ENCODE results near the gene KDM3A.

DNA sequence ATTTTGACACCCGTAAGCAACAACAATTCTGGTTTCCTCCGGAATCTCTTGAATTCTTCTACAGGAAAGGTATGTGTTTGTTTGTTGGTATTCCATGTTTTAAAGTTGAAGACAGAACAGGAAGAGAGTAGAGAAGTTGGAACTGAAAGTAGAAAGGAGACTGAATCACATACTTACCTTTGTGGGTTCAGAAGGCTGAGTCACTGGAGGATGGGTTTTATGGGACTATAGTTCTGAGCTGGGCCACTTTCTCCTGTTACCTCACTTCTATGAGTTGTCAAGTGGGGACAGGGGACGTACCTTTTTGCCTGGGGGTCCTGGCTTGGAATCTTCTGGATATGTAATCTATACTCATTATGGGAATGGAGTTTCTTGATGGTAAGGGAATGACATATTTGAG is 40.9 kb downstream of the KDM3A start:
- TF ChIP-seq ZNF311 (tag by site-specific recombination; IDR thresholded peaks at IDR 0.05; ENCODE audit: borderline replicate concordance): no peak
- no peak for TF ChIP-seq KLF1 (tag by site-specific recombination; IDR thresholded peaks at IDR 0.05)
- TF ChIP-seq, protein P1, sequence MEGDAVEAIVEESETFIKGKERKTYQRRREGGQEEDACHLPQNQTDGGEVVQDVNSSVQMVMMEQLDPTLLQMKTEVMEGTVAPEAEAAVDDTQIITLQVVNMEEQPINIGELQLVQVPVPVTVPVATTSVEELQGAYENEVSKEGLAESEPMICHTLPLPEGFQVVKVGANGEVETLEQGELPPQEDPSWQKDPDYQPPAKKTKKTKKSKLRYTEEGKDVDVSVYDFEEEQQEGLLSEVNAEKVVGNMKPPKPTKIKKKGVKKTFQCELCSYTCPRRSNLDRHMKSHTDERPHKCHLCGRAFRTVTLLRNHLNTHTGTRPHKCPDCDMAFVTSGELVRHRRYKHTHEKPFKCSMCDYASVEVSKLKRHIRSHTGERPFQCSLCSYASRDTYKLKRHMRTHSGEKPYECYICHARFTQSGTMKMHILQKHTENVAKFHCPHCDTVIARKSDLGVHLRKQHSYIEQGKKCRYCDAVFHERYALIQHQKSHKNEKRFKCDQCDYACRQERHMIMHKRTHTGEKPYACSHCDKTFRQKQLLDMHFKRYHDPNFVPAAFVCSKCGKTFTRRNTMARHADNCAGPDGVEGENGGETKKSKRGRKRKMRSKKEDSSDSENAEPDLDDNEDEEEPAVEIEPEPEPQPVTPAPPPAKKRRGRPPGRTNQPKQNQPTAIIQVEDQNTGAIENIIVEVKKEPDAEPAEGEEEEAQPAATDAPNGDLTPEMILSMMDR (tag by site-specific recombination; IDR thresholded peaks at IDR 0.05): no peak
- no peak for TF ChIP-seq TCF7L2 (IDR thresholded peaks at IDR 0.05; ENCODE audit: borderline replicate concordance, low read depth, low read length)
- no peak for TF ChIP-seq HOXC10 (CRISPR knock-in tag; IDR thresholded peaks at IDR 0.05)
- TF ChIP-seq ZEB2 (tag by site-specific recombination; IDR thresholded peaks at IDR 0.05): no peak
- no peak for TF ChIP-seq PATZ1 (tag by site-specific recombination; IDR thresholded peaks at IDR 0.05)
- TF ChIP-seq ZBTB1 (tag by site-specific recombination; IDR thresholded peaks at IDR 0.05): no peak
- TF ChIP-seq ZNF274 (IDR thresholded peaks at IDR 0.05; ENCODE audit: low read length): no peak
- no peak for TF ChIP-seq ZNF274 (tag by site-specific recombination; IDR thresholded peaks at IDR 0.05; ENCODE audit: borderline replicate concordance)
- TF ChIP-seq ZBTB11 (tag by site-specific recombination; conservative IDR thresholded peaks at IDR 0.05; ENCODE audit: low read depth): no peak
- TF ChIP-seq, protein P2, sequence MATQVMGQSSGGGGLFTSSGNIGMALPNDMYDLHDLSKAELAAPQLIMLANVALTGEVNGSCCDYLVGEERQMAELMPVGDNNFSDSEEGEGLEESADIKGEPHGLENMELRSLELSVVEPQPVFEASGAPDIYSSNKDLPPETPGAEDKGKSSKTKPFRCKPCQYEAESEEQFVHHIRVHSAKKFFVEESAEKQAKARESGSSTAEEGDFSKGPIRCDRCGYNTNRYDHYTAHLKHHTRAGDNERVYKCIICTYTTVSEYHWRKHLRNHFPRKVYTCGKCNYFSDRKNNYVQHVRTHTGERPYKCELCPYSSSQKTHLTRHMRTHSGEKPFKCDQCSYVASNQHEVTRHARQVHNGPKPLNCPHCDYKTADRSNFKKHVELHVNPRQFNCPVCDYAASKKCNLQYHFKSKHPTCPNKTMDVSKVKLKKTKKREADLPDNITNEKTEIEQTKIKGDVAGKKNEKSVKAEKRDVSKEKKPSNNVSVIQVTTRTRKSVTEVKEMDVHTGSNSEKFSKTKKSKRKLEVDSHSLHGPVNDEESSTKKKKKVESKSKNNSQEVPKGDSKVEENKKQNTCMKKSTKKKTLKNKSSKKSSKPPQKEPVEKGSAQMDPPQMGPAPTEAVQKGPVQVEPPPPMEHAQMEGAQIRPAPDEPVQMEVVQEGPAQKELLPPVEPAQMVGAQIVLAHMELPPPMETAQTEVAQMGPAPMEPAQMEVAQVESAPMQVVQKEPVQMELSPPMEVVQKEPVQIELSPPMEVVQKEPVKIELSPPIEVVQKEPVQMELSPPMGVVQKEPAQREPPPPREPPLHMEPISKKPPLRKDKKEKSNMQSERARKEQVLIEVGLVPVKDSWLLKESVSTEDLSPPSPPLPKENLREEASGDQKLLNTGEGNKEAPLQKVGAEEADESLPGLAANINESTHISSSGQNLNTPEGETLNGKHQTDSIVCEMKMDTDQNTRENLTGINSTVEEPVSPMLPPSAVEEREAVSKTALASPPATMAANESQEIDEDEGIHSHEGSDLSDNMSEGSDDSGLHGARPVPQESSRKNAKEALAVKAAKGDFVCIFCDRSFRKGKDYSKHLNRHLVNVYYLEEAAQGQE (tag by site-specific recombination; IDR thresholded peaks at IDR 0.05): no peak
- TF ChIP-seq ZNF791 (tag by site-specific recombination; IDR thresholded peaks at IDR 0.05): no peak
- TF ChIP-seq ZNF24 (tag by site-specific recombination; IDR thresholded peaks at IDR 0.05): no peak

Data from HEK293 (cell line).